Right renal cortex interstitium (tissue), 3 donors: ENCODE data around the gene PMEPA1. TPM values are rescaled to one million over a fixed set of nuclear protein-coding genes. Genes with fewer than 3 reads are reported as not detected.
"Not testable (repeated sequence)": the region's sequence is repeated elsewhere in the genome, so short reads cannot be mapped to it uniquely, and the experiment has no call there.

ENCODE experiments used
- DNase-seq, 3 donors: peaks; one replicate each; pipeline ENCODE4 v3.0.0-alpha.2; 2013; ENCODE audit warnings: low read depth in 3 of 3, low spot score in 2 of 3
- polyA plus RNA-seq, 3 donors: library from polyadenylated mRNA; unstranded; fragments of 120-200 nt; gene quantifications; one replicate each; pipeline ENCODE4 v1.2.1, GENCODE V29; 2013; ENCODE audit not compliant: insufficient read length in 3 of 3

PMEPA1 gene
- polyA plus RNA-seq, 3 donors: 18.2 to 21.3 (median 20.5) TPM

DNA sequence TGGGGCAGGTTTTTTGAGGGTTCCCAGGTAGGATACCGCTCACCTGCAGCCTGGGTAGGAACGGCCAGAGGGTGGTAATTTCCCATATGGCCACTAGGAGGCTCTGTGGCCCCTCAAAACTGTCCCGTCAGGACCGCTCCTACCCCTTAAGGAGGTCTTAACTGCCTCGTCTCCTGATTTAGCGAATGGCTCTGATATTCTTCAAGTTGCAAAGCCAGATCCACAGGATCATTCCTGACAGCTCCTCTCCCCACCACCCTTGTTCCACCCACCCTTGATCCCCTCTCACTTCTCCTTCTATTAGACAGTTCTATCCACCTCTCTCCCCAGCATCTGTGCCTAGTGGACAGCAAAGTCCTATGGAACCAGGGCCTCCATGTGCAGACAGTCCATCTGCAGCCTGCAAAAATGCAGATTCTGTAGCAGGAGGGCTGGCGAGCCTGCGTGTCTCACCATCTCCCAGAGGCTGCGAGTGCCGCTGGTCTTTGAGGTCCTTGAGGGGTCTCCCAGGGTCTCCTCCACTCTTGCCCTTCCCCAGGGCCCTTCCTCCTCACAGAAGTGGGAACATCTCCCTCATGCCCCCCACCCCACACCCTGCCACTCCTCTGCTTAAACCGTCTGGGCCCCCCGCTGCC lies 55.3 kb downstream of the PMEPA1 start:
- DNase-seq: peak; percentile 39 to 67 (median 44)

DNA sequence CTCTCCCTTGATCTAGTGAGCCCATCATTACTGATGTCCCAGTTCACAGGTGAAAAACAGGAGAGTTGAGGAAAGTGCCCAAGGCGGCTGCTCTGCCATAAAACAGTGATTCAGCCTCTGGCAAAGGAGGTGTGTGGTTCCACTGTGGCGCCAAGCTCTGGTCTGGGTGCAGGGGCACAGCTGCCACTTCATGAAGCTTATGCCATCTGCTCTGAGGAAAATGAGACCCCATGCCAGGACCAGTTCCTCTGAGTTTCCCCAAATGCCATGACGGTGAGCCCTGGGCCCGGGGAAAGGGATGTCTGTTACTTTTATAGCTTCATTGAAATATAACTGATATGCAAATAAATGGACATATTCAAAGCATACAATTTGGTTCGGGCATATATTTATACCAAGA lies 55.9 kb downstream of the PMEPA1 start:
- no peak for DNase-seq

DNA sequence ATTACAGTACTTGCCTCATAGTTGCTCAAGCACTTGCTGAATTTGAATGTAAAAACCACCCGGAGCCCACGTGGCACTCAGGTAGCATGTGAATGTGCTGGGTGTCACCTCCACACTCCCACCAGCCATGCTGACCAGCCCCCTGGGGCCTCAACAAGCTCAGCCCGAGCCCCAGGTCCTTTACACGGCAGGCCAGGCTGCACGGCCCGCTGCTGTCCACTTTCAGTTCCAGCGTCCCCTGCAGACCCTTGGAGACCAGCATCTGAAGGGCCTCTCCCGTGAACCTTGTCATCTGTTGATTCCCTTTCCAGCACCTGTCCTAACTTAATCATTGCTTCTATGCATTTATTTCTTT lies 56.3 kb downstream of the PMEPA1 start:
- DNase-seq: no peak

- no peak for DNase-seq
Observed at GRCh38 chr20:57652606-57653545, 56.9 kb downstream of the PMEPA1 start.

DNA sequence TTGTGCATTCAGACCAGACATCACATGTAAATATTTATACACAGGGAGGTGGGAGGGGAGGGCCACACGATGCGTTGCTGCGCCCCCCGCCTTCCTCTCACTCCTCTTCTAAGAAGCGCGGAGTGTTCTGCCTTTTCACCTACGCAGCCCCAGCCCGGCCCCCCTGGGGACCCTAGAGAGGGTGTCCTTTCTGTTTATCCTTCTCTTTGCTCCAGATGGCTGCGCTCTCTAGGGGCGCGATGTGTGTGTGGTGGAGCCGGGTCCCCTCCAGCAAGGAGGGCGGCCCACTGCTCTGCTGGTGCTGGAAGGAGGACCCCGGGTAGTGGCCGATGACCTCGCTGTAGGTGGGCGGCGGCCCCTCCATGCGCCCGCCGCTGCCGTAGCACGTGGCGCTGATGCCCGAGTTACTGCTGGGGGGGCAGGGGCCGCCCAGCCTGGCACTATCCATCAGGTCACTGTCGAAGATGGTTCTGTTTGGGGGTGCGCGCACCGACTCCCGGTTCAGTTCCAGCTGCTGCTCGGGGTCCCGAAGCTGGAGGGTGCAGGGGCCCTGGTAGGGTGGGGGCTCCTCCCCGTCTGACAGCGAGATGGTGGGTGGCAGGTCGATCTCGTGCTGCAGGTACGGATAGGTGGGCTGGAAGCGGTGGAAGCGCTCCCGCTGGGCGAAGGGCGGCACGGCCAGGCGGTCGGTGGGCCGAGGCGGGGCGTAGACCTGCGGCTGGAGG lies 57.8 kb downstream of the PMEPA1 start:
- no peak for DNase-seq

DNA sequence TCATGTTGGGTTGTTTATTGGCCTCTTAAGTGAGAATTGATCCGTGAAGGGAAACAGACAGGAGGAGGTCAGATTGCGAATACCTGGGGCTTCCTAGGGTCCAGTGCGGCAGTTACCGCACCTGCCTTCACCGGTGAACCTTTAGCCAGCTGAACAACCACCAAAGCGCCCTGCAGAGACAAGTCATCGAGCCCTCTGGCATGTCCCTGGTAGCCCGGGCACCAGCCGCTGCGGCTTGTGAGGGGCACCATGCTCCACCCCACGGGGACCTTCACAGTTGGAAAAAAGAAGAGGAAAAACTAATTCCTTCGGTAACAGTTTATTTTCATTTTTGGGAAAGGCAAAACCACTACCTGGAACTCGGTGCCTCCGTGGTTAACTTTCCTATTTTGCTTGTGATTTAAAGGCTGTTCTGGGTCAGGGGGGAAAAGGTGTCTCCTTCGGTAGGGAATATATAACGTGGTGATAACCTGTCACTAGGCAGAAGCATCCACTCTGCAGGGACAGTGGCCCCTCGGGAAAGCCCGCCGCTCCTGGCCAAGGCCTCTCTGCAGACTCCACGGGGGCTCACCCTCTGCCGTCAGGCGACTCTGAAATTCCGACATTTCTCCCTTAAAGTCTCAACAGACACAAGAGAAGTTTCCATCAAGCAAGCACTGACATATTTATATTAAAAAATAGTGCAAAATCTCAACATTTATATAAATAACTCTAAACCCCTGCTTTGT lies 58.9 kb downstream of the PMEPA1 start:
- DNase-seq: no peak

GRCh38 chr20:57650266-57650665 lies 59.5 kb downstream of the PMEPA1 start:
- no peak for DNase-seq

DNA sequence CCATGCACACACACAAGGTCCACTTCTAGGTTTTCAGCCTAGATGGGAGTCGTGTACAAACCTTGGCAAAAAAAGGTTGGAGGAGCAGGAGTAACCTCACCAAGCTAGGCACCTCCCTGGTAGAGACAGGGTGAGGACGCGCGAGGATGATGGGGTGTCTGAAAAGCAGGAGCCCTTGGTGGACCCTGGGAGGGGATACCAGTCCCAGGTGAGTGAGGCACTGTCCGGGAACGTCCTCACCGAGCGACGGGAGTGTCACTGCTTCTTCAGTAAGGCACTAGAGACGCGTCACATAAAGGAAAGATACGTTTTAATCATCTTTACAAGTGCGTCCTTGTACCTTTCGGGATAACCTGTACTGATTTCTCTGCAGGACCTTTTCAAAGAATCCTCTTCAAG lies 60.2 kb downstream of the PMEPA1 start:
- DNase-seq: no peak

GRCh38 chr20:57648878-57649616 lies 60.8 kb downstream of the PMEPA1 start:
- DNase-seq: no peak

DNA sequence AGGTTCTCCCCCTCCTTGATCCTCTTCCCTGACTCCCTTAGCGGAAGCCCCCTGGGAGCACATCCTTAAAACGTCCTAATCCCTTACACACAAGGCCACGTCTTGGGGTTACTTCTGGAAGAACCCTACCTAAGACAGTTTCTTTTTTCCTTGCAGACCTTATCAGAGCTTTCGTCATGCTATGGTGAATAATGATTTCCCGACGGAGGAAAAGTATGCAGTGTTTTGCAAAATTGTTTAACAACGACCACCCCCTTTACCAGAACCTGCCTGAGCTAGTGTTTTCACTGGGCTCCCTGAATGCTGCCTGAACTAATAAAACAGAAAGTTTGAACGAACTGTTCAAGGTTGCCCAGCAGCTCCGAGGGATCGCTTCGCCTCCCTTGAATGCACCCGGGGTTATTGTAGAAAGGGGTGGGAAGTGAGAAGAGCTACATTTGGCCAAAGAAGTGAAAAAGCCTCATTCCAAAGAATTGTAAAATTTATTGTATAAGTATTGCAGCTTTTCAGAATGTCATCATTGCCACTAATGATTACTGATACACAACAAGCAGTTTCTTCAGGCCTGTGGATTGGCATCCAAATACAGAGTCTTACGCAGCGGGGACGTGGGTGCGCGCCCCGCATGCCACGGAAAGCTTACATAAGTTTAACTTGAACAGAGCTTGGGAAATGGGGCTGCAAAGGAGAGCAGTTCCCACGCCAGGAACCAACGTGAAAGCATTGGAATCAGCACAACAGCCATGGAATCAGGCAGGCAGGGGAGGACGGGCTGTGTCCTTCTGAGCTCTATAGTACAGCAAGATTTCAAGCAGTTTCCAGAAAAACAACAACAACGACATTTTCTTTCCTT lies 61.7 kb downstream of the PMEPA1 start:
- no peak for DNase-seq

GRCh38 chr20:57647006-57647932 lies 62.5 kb downstream of the PMEPA1 start:
- DNase-seq: no peak

DNA sequence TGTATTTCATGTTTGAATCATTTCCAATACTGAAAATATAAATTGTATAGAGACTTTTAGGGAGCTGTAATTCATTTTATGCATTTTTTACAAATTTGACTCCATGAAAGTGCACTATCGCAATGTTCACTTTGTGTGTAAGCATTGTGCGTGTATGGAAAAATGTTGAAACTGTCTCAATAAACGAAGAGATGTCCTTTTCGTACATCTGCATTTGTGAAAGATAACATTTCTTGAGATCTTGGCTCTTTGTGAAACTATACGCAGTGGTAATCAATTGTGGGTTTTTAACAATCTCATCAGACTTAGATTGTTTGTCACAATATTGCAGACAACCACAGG lies 70.9 kb downstream of the PMEPA1 start:
- DNase-seq: no peak

DNA sequence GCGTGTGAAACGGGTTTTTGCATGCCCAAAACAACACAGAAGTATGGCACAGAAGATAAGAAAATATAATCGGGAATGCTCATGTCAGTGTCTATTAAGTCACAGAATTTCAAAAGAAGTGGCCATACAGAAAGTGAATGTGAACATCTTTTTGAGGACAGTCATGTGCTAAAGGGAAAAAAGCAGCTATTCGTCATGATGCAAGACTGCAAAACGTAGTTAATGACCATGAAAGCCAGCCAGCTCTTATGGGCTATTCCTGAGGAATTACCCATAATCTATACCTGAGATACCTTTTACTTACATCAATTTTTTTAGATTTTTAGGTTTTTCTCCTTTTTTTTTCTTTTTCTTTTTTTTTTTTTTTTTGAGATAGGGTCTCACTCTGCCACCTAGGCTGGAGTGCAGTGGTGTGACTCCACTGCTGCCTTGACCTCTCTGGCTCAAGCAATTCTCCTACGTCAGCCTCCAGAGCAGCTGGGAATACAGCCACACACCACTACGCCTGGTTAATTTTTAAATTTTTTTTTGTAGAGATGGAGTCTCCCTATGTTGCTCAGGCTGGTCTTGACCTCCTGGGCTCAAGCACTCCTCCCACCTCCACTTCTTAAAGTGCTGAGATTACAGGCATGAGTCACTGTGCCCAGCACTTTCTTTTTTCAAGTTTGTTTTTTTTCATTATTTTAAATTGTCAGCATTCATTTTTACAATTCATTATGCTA lies 71.5 kb downstream of the PMEPA1 start:
- no peak for DNase-seq

DNA sequence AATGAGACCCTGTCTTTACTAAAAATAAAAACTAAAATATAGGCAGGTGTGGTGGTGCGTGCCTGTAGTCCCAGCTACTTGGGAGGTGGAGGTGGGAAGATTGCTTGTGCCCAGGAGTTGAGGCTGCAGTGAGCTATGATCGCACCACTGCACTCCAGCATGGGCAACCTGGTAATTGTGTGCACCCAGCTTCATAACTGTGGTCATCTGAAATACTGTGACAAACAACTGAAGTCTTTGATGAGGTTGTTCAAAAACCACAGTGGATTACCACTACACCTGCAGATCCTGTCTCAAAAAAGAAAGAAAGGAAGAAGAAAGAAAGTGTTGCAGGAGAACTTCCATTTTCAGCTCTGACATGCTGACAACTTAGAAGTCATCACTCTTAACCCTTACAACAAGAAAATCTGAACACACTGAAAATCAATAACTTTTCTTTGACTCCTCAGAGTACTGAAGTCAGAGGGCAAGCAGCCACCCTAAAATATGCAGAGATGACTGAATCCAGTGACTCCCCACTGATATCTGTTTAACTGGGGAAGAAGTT lies 75.8 kb downstream of the PMEPA1 start:
- no peak for DNase-seq

GRCh38 chr20:57632286-57632685 lies 77.5 kb downstream of the PMEPA1 start:
- no peak for DNase-seq

DNA sequence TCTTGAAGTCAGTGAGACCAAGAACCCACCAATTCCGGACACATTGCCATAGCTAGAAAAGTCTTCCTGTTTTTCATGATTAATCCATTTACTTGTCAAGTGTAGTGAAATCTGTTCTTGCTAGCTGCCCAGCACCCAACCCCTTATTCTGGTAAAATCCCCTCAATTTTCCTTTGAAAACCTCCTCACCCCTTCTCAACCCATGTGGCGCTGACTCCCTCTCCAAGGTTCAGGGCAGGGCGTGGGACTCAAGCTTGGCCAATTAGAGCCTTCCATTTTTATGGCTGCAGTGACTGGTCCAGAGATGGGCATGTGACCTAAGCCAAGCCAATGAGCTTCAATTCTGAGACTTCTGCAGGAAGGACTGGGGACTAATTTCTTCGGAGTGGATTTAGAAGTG lies 79.8 kb downstream of the PMEPA1 start:
- no peak for DNase-seq

DNA sequence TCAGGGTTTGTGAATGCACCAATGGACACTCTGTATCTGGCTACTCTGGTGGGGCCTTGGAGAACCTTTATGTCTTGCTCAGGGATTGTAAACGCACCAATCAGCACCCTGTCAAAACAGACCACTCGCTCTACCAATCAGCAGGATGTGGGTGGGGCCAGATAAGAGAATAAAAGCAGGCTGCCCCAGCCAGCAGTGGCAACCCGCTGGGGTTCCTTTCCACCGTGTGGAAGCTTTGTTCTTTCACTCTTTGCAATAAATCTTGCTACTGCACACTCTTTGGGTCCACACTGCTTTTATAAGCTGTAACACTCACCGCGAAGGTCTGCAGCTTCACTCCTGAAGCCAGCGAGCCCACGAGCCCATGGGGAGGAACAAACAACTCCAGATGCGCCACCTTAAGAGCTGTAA lies 80.3 kb downstream of the PMEPA1 start:
- DNase-seq: not testable (repeated sequence)
